ENCODE measurements around the gene SSR3. TPM values are rescaled to one million over a fixed set of nuclear protein-coding genes. Genes with fewer than 3 reads are reported as not detected.

Gene SSR3
- total and polyA plus RNA-seq, 9 of the 15 experiments (the other 6 are each of a cell fraction or from before 2014, with no cell fraction given) = 104 to 464 (median 307) TPM

GRCh38 chr3:156604064-156604641 lies 49.2 kb upstream of the SSR3 start (continued):
- TF ChIP-seq ZBTB11 (CRISPR knock-in tag; IDR thresholded peaks at IDR 0.05) (peak in 1 of 3 experiments; percentile 64; a peak in 1 of 6 replicates), RBFOX2 (IDR thresholded peaks at IDR 0.05; ENCODE audit: low read depth, low read length) (peak; percentile 48; the same call in 1 of the 2 replicates), FOXK1 (CRISPR knock-in tag; IDR thresholded peaks at IDR 0.05; ENCODE audit: borderline replicate concordance) (no peak), NR2C2 (CRISPR knock-in tag; IDR thresholded peaks at IDR 0.05) (no peak), NR2C2 (tag; IDR thresholded peaks at IDR 0.05) (no peak), ZBTB26 (CRISPR knock-in tag; IDR thresholded peaks at IDR 0.05) (peak; percentile 22; the same call in 1 of the 2 replicates), MTA2 (IDR thresholded peaks at IDR 0.05; ENCODE audit: low read depth) (no peak), BCLAF1 (IDR thresholded peaks at IDR 0.05; ENCODE audit: borderline replicate concordance in 1 of 2, control insufficient read depth in 1 of 2, low read depth in 2 of 2, low read length in 1 of 2) (0 out of 4 replicates have a peak, but pooled peaks of 1 of the 2 experiments have one; percentile 59), NR4A1 (CRISPR knock-in tag; IDR thresholded peaks at IDR 0.05) (no peak), NR4A1 (tag; IDR thresholded peaks at IDR 0.05) (0 out of 2 replicates have a peak, but pooled peaks have one; percentile 20), SPI1 (IDR thresholded peaks at IDR 0.05; ENCODE audit: borderline replicate concordance, low read depth, low read length) (peak; percentile 47; the same call in 1 of the 2 replicates), POLR2AphosphoS5 (IDR thresholded peaks at IDR 0.05; ENCODE audit: control insufficient read depth, insufficient read depth, low read depth, low read length) (peak; percentile 55), HLTF (IDR thresholded peaks at IDR 0.05) (0 out of 2 replicates have a peak, but pooled peaks have one; percentile 15), ZNF444 (CRISPR knock-in tag; IDR thresholded peaks at IDR 0.05) (peak; percentile 45; the same call in 1 of the 2 replicates)
